MG63 (cell line): ENCODE data around the gene MGRN1. TPM values are rescaled to one million over a fixed set of nuclear protein-coding genes. Genes with fewer than 3 reads are reported as not detected.

Experiments used
- DNase-seq: peaks from one replicate; pipeline ENCODE4 v3.0.0-alpha.2; 2020
- H3K27me3 ChIP-seq: fragments of 250-450 bp; sonication (Bioruptor Pico); 2 replicates; pipeline ENCODE4 v1.5.1; 2020; ENCODE audit warnings: mild to moderate bottlenecking, moderate library complexity
- H3K36me3 ChIP-seq: fragments of 250-450 bp; sonication (Bioruptor Pico); 2 replicates; pipeline ENCODE4 v1.5.1; 2020; ENCODE audit warnings: mild to moderate bottlenecking, moderate library complexity
- H3K4me3 ChIP-seq: fragments of 250-450 bp; sonication (Bioruptor Pico); 2 replicates; pipeline ENCODE4 v1.5.1; 2020; ENCODE audit warnings: mild to moderate bottlenecking, moderate library complexity
- H3K9me3 ChIP-seq: fragments of 250-450 bp; sonication (Bioruptor Pico); 2 replicates; pipeline ENCODE4 v1.5.1; 2020; ENCODE audit warnings: mild to moderate bottlenecking, moderate library complexity
- total RNA-seq: library from RNA; depleted of rRNA; stranded (reverse); fragments of >200 nt; shearing (Covaris generic); gene quantifications from 2 replicates; pipeline ENCODE4 v1.2.3, GENCODE V29; 2014; ENCODE audit warnings: low replicate concordance

MGRN1 gene
- total RNA-seq, 1 experiment from 2014 or later = 13.8 TPM

- peak overlapping the region; percentile 71 for H3K4me3 ChIP-seq
- peak; percentile 38 for DNase-seq
- H3K27me3 ChIP-seq = no peaks in the 10 kb centered on the region
- H3K9me3 ChIP-seq = no peaks in the 10 kb centered on the region
- H3K36me3 ChIP-seq = peaks cover 49% of the 10 kb centered on the region
Measured at GRCh38 chr16:4693956-4694641, 69.5 kb downstream of the MGRN1 start.

- Histone ChIP-seq H3K27me3 (no peaks in the 10 kb centered on the region), H3K4me3 (peak overlapping the region; percentile 71), H3K9me3 (no peaks in the 10 kb centered on the region), H3K36me3 (peaks cover 52% of the 10 kb centered on the region)
- no peak for DNase-seq
Measured at GRCh38 chr16:4694642-4695451, 70.2 kb downstream of the MGRN1 start.

GRCh38 chr16:4695473-4696171 lies 71.0 kb downstream of the MGRN1 start:
- H3K4me3 ChIP-seq = no peak overlapping the region
- no peaks in the 10 kb centered on the region for H3K27me3 ChIP-seq
- no peak for DNase-seq
- peaks cover 54% of the 10 kb centered on the region for H3K36me3 ChIP-seq
- no peaks in the 10 kb centered on the region for H3K9me3 ChIP-seq

GRCh38 chr16:4696172-4696904 lies 71.7 kb downstream of the MGRN1 start:
- Histone ChIP-seq H3K9me3 (no peaks in the 10 kb centered on the region), H3K36me3 (peaks cover 61% of the 10 kb centered on the region), H3K4me3 (no peak overlapping the region), H3K27me3 (no peaks in the 10 kb centered on the region)
- no peak for DNase-seq

- no peak for DNase-seq
- Histone ChIP-seq H3K36me3 (peaks cover 68% of the 10 kb centered on the region), H3K9me3 (no peaks in the 10 kb centered on the region)
Measured at GRCh38 chr16:4696905-4697847, 72.5 kb downstream of the MGRN1 start.

GRCh38 chr16:4697848-4698291 lies 73.2 kb downstream of the MGRN1 start:
- no peak for DNase-seq
- Histone ChIP-seq H3K4me3 (no peak overlapping the region), H3K9me3 (no peaks in the 10 kb centered on the region), H3K36me3 (peaks cover 74% of the 10 kb centered on the region), H3K27me3 (no peaks in the 10 kb centered on the region)

More at GRCh38 chr16:4696905-4697847, 72.5 kb downstream of the MGRN1 start:
- Histone ChIP-seq H3K27me3 (no peaks in the 10 kb centered on the region), H3K4me3 (no peak overlapping the region)

- Histone ChIP-seq H3K4me3 (no peak overlapping the region), H3K27me3 (no peaks in the 10 kb centered on the region), H3K9me3 (no peaks in the 10 kb centered on the region), H3K36me3 (peaks cover 76% of the 10 kb centered on the region)
- DNase-seq = no peak
Measured at GRCh38 chr16:4698321-4699045, 73.9 kb downstream of the MGRN1 start.

- Histone ChIP-seq H3K4me3 (no peak overlapping the region), H3K27me3 (no peaks in the 10 kb centered on the region), H3K36me3 (peaks cover 82% of the 10 kb centered on the region), H3K9me3 (no peaks in the 10 kb centered on the region)
- DNase-seq = no peak
Measured at GRCh38 chr16:4699046-4699556, 74.5 kb downstream of the MGRN1 start.

- Histone ChIP-seq H3K4me3 (no peak overlapping the region), H3K27me3 (no peaks in the 10 kb centered on the region), H3K9me3 (no peaks in the 10 kb centered on the region), H3K36me3 (peaks cover 83% of the 10 kb centered on the region)
- DNase-seq = no peak
Measured at GRCh38 chr16:4700380-4700996, 75.9 kb downstream of the MGRN1 start.

- DNase-seq = no peak
- Histone ChIP-seq H3K27me3 (no peaks in the 10 kb centered on the region), H3K9me3 (no peaks in the 10 kb centered on the region), H3K4me3 (no peak overlapping the region), H3K36me3 (peaks cover 77% of the 10 kb centered on the region)
Measured at GRCh38 chr16:4700997-4701743, 76.5 kb downstream of the MGRN1 start.

GRCh38 chr16:4701791-4702465 lies 77.3 kb downstream of the MGRN1 start:
- H3K4me3 ChIP-seq = no peak overlapping the region
- H3K9me3 ChIP-seq = no peaks in the 10 kb centered on the region
- no peaks in the 10 kb centered on the region for H3K27me3 ChIP-seq
- no peak for DNase-seq
- peaks cover 79% of the 10 kb centered on the region for H3K36me3 ChIP-seq

- peaks cover 77% of the 10 kb centered on the region for H3K36me3 ChIP-seq
- no peak for DNase-seq
- H3K27me3 ChIP-seq = no peaks in the 10 kb centered on the region
- H3K9me3 ChIP-seq = no peaks in the 10 kb centered on the region
- no peak overlapping the region for H3K4me3 ChIP-seq
Measured at GRCh38 chr16:4702466-4702808, 77.8 kb downstream of the MGRN1 start.

GRCh38 chr16:4703906-4704305 lies 79.3 kb downstream of the MGRN1 start:
- no peak for DNase-seq
- H3K27me3 ChIP-seq = no peaks in the 10 kb centered on the region
- no peaks in the 10 kb centered on the region for H3K9me3 ChIP-seq
- H3K36me3 ChIP-seq = peaks cover 68% of the 10 kb centered on the region
- H3K4me3 ChIP-seq = no peak overlapping the region

- Histone ChIP-seq H3K4me3 (no peak overlapping the region), H3K27me3 (no peaks in the 10 kb centered on the region), H3K9me3 (no peaks in the 10 kb centered on the region), H3K36me3 (peaks cover 64% of the 10 kb centered on the region)
- no peak for DNase-seq
Measured at GRCh38 chr16:4704491-4704890, 79.9 kb downstream of the MGRN1 start.
